ENCODE measurements around the gene TRIM63.

TRIM63 gene

DNA sequence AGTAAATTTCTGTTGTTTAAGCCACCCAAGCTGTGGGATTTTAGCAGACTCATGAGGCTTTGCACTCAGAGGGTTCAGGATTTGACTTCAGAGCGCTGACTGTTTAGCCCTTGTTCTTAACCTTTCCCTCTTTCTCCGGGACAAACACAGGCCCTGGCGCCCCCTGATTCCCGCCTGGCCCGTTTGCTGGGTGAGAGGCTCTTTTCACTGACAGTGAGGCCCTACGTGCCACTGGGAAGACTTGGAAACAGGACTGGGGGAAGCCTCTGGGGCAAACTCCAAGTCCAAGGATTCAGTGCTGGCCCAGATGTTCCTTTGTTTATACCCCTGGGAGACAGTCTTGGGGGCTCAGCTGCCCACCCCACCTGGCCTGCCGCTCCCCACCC is 11.7 kb upstream of the TRIM63 start:
- Histone ChIP-seq H3K4me3 (peak overlapping the region in 1 of 10 experiments; percentile 25; a peak in 1 of 20 replicates), H3K9me3 (replicated peaks in 1 of 11) (no peaks in the 10 kb centered on the region), H3K4me1 (peaks cover 29 to 54% (median 45%) of the 10 kb centered on the region in 10 experiments), H3K36me3 (no peaks in the 10 kb centered on the region), H4K20me1 (no peaks in the 10 kb centered on the region), H3K4me2 (peak overlapping the region in 10 of 11 experiments; percentile 44 to 86 (median 66); a peak in 19 of 22 replicates), H3K27me3 (no peaks in the 10 kb centered on the region), H3K9ac (peak overlapping the region in 6 of 11 experiments; percentile 32 to 68 (median 52); a peak in 11 of 22 replicates), H3K27ac (peak overlapping the region in 7 of 11 experiments; percentile 46 to 75 (median 60); a peak in 13 of 22 replicates)
- no peak for TF ChIP-seq Cebpa-rat (IDR thresholded peaks at IDR 0.05)

DNA sequence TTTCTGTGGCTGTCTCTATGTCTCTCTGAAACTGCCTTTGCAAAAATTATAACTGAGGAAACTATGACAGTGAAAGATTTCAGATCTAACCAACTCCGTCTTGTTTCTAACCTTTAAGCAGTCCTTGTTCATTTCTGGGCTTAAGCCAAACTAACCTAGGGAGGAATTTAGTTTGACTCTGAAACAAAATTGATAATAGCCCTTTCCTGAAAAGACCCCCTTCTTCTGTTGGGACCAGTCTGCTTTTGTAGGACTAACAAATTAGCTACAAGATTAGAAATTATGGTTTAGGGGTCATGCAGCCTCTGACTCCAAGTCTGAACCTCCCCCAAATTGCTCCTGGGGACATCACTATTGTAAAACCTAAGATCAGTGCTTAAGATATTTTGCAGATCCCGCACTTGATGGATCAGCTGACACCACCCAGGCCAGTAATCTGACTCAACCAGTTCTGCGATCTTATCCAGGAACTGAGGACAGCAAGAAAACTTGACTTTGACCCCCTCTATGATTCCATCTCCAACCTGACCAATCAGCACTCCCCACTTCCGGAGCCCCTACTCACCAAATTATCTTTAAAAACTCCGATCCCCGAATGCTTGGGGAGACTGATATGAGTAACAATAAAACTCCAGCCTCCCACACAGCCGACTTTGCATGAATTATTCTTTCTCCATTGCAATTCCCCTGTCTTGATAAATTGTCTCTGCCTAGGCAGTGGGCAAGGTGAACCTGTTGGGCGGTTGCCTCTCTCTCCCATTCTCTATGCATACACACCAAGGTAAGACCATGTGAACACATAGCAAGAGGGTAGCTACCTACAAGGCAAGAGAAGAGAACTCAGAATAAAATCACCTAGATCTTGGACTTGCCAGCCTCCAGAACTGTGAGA is 11.1 kb upstream of the TRIM63 start:
- no peaks in the 10 kb centered on the region for H4K20me1 ChIP-seq
- peak overlapping the region in 6 of 11 experiments; percentile 32 to 68 (median 52); a peak in 10 of 22 replicates for H3K9ac ChIP-seq
- H3K4me2 ChIP-seq, result peak overlapping the region in 9 of 11 experiments; percentile 44 to 86 (median 66); a peak in 17 of 22 replicates
- no peaks in the 10 kb centered on the region for H3K36me3 ChIP-seq
- H3K27me3 ChIP-seq, result no peaks in the 10 kb centered on the region
- H3K4me3 ChIP-seq, result no peak overlapping the region
- no peak for TF ChIP-seq Cebpa-rat (IDR thresholded peaks at IDR 0.05)
- H3K4me1 ChIP-seq, result peaks cover 29 to 54% (median 45%) of the 10 kb centered on the region in 10 experiments
- H3K27ac ChIP-seq, result peak overlapping the region in 7 of 11 experiments; percentile 46 to 75 (median 60); a peak in 12 of 22 replicates
- no peaks in the 10 kb centered on the region for H3K9me3 ChIP-seq (replicated peaks in 1 of 11)

DNA sequence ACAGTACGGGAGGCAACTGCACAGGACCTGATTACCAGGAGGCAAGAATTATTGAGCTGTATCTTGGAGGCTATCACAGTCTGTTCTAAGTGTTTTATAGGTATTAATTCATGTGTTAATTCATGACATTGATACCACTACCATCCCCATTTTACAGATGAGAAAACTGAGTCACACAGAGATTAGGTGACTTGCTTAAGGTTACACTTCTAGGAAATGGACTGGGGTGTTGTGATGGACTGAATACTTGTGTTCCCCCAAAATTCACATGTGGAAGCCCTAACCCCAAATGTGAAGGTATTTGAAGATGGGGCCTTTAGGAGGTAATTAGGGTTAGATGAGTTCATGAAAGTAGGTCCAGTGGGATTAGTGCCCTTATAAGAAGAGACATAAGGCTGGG is 10.1 kb upstream of the TRIM63 start:
- Histone ChIP-seq H3K9ac (no peak overlapping the region), H3K4me3 (no peak overlapping the region), H3K27me3 (no peaks in the 10 kb centered on the region), H3K36me3 (no peaks in the 10 kb centered on the region), H3K4me1 (peaks cover 29 to 54% (median 42%) of the 10 kb centered on the region in 10 experiments), H3K27ac (no peak overlapping the region), H3K9me3 (replicated peaks in 1 of 11) (no peaks in the 10 kb centered on the region), H4K20me1 (no peaks in the 10 kb centered on the region), H3K4me2 (no peak overlapping the region)
- TF ChIP-seq Cebpa-rat (IDR thresholded peaks at IDR 0.05), result no peak

DNA sequence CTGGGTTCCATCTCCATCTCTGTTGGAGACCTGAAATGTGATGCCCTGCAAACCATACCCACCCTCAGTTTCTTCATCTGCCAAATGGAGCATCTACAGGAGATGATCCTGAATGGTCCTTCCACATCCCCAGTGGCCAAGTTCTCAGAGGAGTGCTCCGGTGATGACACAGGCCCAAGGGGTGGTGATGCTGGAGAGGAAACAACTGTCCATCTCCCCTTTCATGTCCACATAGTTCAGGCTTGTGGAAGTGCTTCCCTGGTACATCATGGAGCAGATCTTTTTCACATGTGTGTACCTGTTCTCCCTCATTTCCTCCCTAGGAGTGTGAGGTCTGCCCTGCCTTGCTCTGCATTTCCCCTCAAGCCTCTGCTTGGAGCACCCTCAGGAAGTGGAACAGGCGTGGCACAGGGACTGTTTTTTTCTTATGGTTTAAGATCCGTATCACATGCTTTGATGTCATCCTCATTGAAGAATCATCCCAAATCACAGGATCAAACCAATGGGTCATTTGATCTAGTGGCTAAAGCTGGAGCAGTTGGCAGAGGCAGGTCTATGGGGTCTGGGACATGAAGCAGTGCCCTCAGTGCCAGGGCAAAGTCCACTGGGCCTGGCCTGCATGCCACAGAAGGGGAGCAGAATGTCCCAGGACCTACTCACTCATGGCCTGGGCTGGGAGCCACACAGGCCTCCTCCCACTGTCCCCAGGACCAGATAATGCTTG is 8.2 kb upstream of the TRIM63 start:
- Histone ChIP-seq H3K9me3 (replicated peaks in 1 of 11) (no peaks in the 10 kb centered on the region), H3K4me2 (peak overlapping the region; percentile 1 to 54 (median 40); a peak in 16 of 22 replicates), H3K4me1 (peaks cover 21 to 38% (median 29%) of the 10 kb centered on the region in 10 experiments), H3K9ac (no peak overlapping the region), H3K27me3 (no peaks in the 10 kb centered on the region), H3K36me3 (no peaks in the 10 kb centered on the region), H3K27ac (no peak overlapping the region), H4K20me1 (no peaks in the 10 kb centered on the region), H3K4me3 (no peak overlapping the region)
- TF ChIP-seq Cebpa-rat (IDR thresholded peaks at IDR 0.05), result no peak

DNA sequence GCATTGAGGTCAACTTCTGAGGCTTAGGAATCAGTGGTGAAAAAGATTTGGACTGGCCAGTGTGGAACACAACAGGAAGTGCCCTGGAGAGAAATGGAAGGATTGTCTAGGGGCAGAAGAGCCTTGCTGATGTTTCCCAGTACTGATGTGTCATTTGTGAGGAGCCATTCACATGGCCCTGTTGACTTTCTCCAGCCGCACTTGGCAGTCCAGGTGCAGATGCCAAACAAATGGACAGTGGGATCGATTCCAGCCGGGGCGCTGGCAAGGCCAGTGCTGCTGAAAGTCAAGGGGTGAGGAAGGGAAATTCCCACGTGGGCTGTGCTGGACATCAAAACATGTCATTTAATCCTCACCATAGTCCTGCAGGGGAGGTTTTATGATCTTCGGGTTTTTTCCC is 4.9 kb upstream of the TRIM63 start:
- Histone ChIP-seq H3K9ac (no peak overlapping the region), H4K20me1 (no peaks in the 10 kb centered on the region), H3K27ac (no peak overlapping the region), H3K36me3 (no peaks in the 10 kb centered on the region), H3K4me1 (peaks cover 0 to 13% (median 8%) of the 10 kb centered on the region in 10 experiments; a peak in 16 of 20 replicates), H3K27me3 (no peaks in the 10 kb centered on the region), H3K4me3 (no peak overlapping the region), H3K9me3 (replicated peaks in 1 of 11) (no peaks in the 10 kb centered on the region), H3K4me2 (no peak overlapping the region)
- no peak for TF ChIP-seq Cebpa-rat (IDR thresholded peaks at IDR 0.05)

DNA sequence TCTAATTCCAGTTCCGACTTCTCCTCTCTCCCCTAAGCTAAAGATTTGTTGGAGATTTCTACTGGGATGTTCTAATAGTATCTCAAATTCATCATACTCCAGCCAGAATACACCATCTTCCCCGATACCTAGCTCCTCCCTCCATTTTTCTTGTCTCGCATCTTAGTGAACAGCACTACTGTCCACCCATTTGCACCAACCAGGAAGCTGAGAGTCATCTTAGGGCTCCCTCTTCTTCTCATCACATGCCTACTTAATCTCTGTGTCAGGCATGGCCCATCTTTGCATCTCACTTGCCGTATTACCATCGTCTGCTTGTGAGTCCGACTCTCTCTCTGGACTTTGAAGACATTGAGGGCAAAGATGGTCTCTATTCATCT is 3.5 kb upstream of the TRIM63 start:
- Histone ChIP-seq H3K27me3 (no peaks in the 10 kb centered on the region), H4K20me1 (no peaks in the 10 kb centered on the region), H3K4me3 (no peak overlapping the region), H3K36me3 (no peaks in the 10 kb centered on the region), H3K9me3 (replicated peaks in 1 of 11) (no peaks in the 10 kb centered on the region), H3K27ac (no peak overlapping the region), H3K4me2 (no peak overlapping the region), H3K9ac (no peak overlapping the region), H3K4me1 (peaks cover 0 to 12% (median 6%) of the 10 kb centered on the region in 10 experiments; a peak in 16 of 20 replicates)
- TF ChIP-seq Cebpa-rat (IDR thresholded peaks at IDR 0.05), result no peak

DNA sequence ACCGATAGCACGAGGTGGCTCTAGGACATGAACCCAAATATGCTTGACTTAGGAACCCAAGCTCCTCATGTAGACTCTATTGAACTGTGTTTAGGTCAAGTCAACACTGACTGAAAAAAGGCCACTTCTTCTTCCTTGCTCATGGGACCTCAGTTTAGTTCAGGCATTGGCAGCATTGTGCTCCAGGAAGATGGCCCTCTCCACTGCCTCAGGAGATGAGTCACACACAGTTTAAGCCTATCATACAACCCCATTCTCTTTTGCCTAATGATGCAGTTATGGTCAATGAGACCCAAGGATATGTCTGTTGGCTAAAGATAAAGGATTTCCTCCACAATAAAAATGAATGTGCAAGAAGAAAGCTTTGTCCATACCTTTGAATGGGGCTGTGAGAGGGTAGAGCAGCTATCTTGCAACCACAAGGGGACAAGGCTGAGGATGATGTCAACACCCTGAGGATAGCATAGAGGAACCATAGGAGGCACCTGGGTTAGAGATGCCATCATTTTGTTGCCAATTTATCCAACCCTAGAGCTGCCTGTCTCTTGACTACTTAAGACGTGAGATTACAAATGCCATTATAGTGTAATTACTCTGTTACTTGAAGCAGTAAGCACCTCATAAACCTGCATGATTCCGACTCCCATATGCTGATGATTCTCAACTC is 3.0 kb upstream of the TRIM63 start:
- H3K4me2 ChIP-seq, result no peak overlapping the region
- no peak for TF ChIP-seq Cebpa-rat (IDR thresholded peaks at IDR 0.05)

DNA sequence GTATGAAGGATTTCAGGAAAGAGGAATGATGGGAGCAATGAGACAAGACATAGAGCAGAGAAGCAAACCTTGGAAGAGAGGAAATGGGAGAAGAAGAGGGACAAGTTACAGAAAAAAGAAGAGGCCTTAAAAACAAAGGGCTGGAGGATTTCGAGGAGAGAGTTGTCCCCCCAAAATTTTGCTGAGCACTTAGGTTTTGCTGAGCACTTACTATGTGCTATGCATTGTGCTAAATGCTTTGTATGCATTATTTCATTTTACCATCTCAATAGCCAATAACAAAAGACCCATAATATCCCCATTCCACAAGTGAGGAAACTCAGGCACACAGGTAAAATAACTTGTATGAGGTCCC is 2.5 kb upstream of the TRIM63 start:
- H3K9ac ChIP-seq, result no peak overlapping the region
- no peak overlapping the region for H3K4me2 ChIP-seq
- no peak overlapping the region for H3K27ac ChIP-seq
- H3K4me3 ChIP-seq, result no peak overlapping the region
- no peaks in the 10 kb centered on the region for H4K20me1 ChIP-seq
- H3K36me3 ChIP-seq, result no peaks in the 10 kb centered on the region
- TF ChIP-seq Cebpa-rat (IDR thresholded peaks at IDR 0.05), result no peak
- no peaks in the 10 kb centered on the region for H3K9me3 ChIP-seq (replicated peaks in 1 of 11)
- H3K27me3 ChIP-seq, result no peaks in the 10 kb centered on the region
- H3K4me1 ChIP-seq, result 0 out of 20 replicates have a peak, but pooled peaks cover 0 to 2% (median 0%) of the 10 kb centered on the region in 10 experiments

More for the DNA sequence above, 3.0 kb upstream of the TRIM63 start:
- no peaks in the 10 kb centered on the region for H3K27me3 ChIP-seq
- no peaks in the 10 kb centered on the region for H3K36me3 ChIP-seq
- peaks cover 0 to 7% (median 1%) of the 10 kb centered on the region in 10 experiments; a peak in 12 of 20 replicates for H3K4me1 ChIP-seq
- H3K27ac ChIP-seq, result no peak overlapping the region
- no peaks in the 10 kb centered on the region for H4K20me1 ChIP-seq
- no peaks in the 10 kb centered on the region for H3K9me3 ChIP-seq (replicated peaks in 1 of 11)
- no peak overlapping the region for H3K9ac ChIP-seq
- H3K4me3 ChIP-seq, result no peak overlapping the region

DNA sequence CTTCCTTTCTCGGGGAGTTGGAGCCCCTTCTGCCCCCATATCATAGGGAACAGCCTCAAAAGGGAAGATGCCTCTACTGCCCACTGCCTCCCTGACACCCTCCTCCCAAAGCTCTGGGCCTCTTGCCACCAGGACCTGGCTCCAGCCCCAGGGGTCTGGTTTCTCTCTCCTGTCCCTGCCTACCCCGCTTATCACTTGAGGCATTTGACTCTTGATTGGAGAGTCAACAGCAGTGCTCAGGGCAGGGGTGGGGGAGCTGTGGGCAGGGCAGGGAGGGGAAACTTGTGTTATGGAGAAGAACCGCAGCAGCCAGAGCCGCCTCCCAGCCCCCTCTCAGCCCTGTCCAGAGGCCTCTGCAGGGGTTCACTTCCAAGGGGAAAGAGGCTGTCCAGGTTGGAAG is 573 bp downstream of the TRIM63 start:
- Histone ChIP-seq H3K4me3 (no peak overlapping the region), H3K9ac (no peak overlapping the region), H3K27me3 (no peaks in the 10 kb centered on the region), H3K9me3 (replicated peaks in 1 of 11) (no peaks in the 10 kb centered on the region), H3K36me3 (no peaks in the 10 kb centered on the region), H3K27ac (no peak overlapping the region), H3K4me1 (no peaks in the 10 kb centered on the region), H3K4me2 (no peak overlapping the region), H4K20me1 (no peaks in the 10 kb centered on the region)
- no peak for TF ChIP-seq Cebpa-rat (IDR thresholded peaks at IDR 0.05)

All from BLaER1 treated with 17β-estradiol and CSF1 and Interleukin-3, amounts not matched to agents 10 nM and 100 nM (cell line).